CD14-positive monocyte (primary cell): ENCODE results near the gene FNIP1. TPM values are rescaled to one million over a fixed set of nuclear protein-coding genes. Genes with fewer than 3 reads are reported as not detected.

ENCODE experiments used
- DNase-seq, 3 donors: peaks; one replicate each; pipeline ENCODE4 v3.0.0-alpha.2; 2011 to 2022
- H2AFZ ChIP-seq: 2 replicates; pipeline ENCODE4 v1.6.0; 2012; ENCODE audit warnings: mild to moderate bottlenecking, low read depth, low read length, inconsistent platforms; ENCODE audit not compliant: insufficient read depth, poor library complexity, severe bottlenecking
- H3K27ac ChIP-seq, 2 donors: 1 replicate in 1 of 2; 2 replicates in 1 of 2; pipeline ENCODE4 v1.5.1; 2012 to 2013; ENCODE audit warnings: low read length in 2 of 2, control low read depth in 1 of 2, inconsistent platforms in 1 of 2, low read depth in 1 of 2, mild to moderate bottlenecking in 1 of 2
- H3K27me3 ChIP-seq, 2 donors: one replicate each; pipeline versions ENCODE4 v1.6.0 to v1.6.1; 2011 to 2013; ENCODE audit warnings: low read length in 2 of 2; ENCODE audit not compliant: control insufficient read depth in 2 of 2, insufficient read depth in 2 of 2
- H3K36me3 ChIP-seq, 2 donors: replicated peaks in 1 of 2; 1 replicate in 1 of 2; 2 replicates in 1 of 2; pipeline versions ENCODE4 v1.5.1 to v1.6.1; 2012 to 2013; ENCODE audit warnings: low read length in 2 of 2, control low read depth in 1 of 2, inconsistent platforms in 1 of 2, mild to moderate bottlenecking in 1 of 2; ENCODE audit not compliant: insufficient read depth in 2 of 2, control insufficient read depth in 1 of 2
- H3K4me1 ChIP-seq, 2 donors: 1 replicate in 1 of 2; 2 replicates in 1 of 2; pipeline versions ENCODE4 v1.5.1 to v1.6.1; 2012 to 2013; ENCODE audit warnings: low read length in 2 of 2, control low read depth in 1 of 2, inconsistent platforms in 1 of 2, mild to moderate bottlenecking in 1 of 2, moderate library complexity in 1 of 2; ENCODE audit not compliant: insufficient read depth in 2 of 2, control insufficient read depth in 1 of 2
- H3K4me2 ChIP-seq: replicated peaks from 2 replicates; pipeline ENCODE3; 2012; ENCODE audit warnings: low read length, moderate library complexity, mild to moderate bottlenecking; ENCODE audit not compliant: poor library complexity, severe bottlenecking; ENCODE audit errors: extremely low read depth
- H3K4me3 ChIP-seq, 3 experiments: fragments of 200-600 bp in 1 of 3; sonication (generic) in 1 of 3; replicated peaks in 1 of 3; 1 replicate in 2 of 3; 2 replicates in 1 of 3; pipeline ENCODE4 v1.5.1; 2011 to 2013; ENCODE audit warnings: low read length in 3 of 3, mild to moderate bottlenecking in 3 of 3, control low read depth in 2 of 3, low read depth in 2 of 3, inconsistent platforms in 1 of 3, moderate library complexity in 1 of 3
- H3K79me2 ChIP-seq: 2 replicates; pipeline ENCODE4 v1.6.0; 2012; ENCODE audit warnings: mild to moderate bottlenecking, control low read depth, inconsistent platforms, low read length, moderate library complexity; ENCODE audit not compliant: insufficient read depth
- H3K9ac ChIP-seq: 2 replicates; pipeline ENCODE4 v1.6.0; 2017; ENCODE audit warnings: low read length, mild to moderate bottlenecking; ENCODE audit not compliant: insufficient read depth, poor library complexity, severe bottlenecking
- H3K9me3 ChIP-seq, 2 donors: replicated peaks in 1 of 2; 1 replicate in 1 of 2; 2 replicates in 1 of 2; pipeline versions ENCODE4 v1.5.1 to v1.6.1; 2012 to 2013; ENCODE audit warnings: low read length in 2 of 2, control low read depth in 1 of 2; ENCODE audit not compliant: control insufficient read depth in 1 of 2, insufficient read depth in 1 of 2
- H4K20me1 ChIP-seq: 2 replicates; pipeline ENCODE4 v1.6.0; 2012; ENCODE audit warnings: mild to moderate bottlenecking, low read length, control low read depth, moderate library complexity; ENCODE audit not compliant: insufficient read depth
- H3K27ac Mint-ChIP-seq, 7 donors: one replicate each; pipeline ENCODE4 v1.8.0; 2020; ENCODE audit warnings: mild to moderate bottlenecking in 7 of 7, mixed read lengths in 7 of 7, moderate library complexity in 6 of 7, inconsistent platforms in 2 of 7
- H3K27me3 Mint-ChIP-seq, 3 donors: one replicate each; pipeline ENCODE4 v1.8.0; 2021 to 2022; ENCODE audit warnings: low read depth in 3 of 3, mild to moderate bottlenecking in 3 of 3, mixed read lengths in 3 of 3, moderate library complexity in 3 of 3, inconsistent platforms in 1 of 3
- H3K36me3 Mint-ChIP-seq, 2 donors: one replicate each; pipeline ENCODE4 v1.8.0; 2020; ENCODE audit warnings: mixed read lengths in 2 of 2, inconsistent platforms in 1 of 2, mild to moderate bottlenecking in 1 of 2
- H3K4me1 Mint-ChIP-seq: one replicate; pipeline ENCODE4 v1.8.0; 2020; ENCODE audit warnings: mild to moderate bottlenecking, mixed read lengths
- H3K4me3 Mint-ChIP-seq, 2 donors: one replicate each; pipeline ENCODE4 v1.8.0; 2020; ENCODE audit warnings: mild to moderate bottlenecking in 2 of 2, mixed read lengths in 2 of 2, moderate library complexity in 1 of 2
- H3K9me3 Mint-ChIP-seq, 7 donors: one replicate each; pipeline ENCODE4 v1.8.0; 2020 to 2022; ENCODE audit warnings: mixed read lengths in 7 of 7, mild to moderate bottlenecking in 6 of 7, moderate library complexity in 6 of 7, inconsistent platforms in 2 of 7
- WGBS: methylation state at CpG from one replicate; pipeline ENCODE4 v1.1.5; 2013; ENCODE audit warnings: missing lambda C conversion rate; ENCODE audit not compliant: insufficient coverage; 5-methylcytosine and 5-hydroxymethylcytosine counted together
- intact Hi-C, 2 donors: fragments of 100-400 bp; cut with micrococcal nuclease; formaldehyde crosslinking; loops; one replicate each; pipeline versions ENCODE4 v1.15.0 to v1.15.1; 2023
- polyA plus RNA-seq, 3 donors: library from polyadenylated mRNA; depleted of rRNA in 1 of 3; unstranded in 2 of 3; stranded (reverse) in 1 of 3; fragments of 300-500 nt in 2 of 3; fragments of >200 nt in 1 of 3; fragmentation: Illumina TruSeq in 2 of 3; gene quantifications; 1 replicate in 2 of 3; 2 replicates in 1 of 3; pipeline ENCODE4 v1.2.3, GENCODE V29; 2012 to 2021
- TF ChIP-seq, protein P1 (sequence below): fragments of 200-600 bp; IDR thresholded peaks from one replicate; pipeline ENCODE4 v1.8.0; 2022; ENCODE audit warnings: antibody characterized with exemption, mild to moderate bottlenecking

Gene FNIP1
- polyA plus RNA-seq, 3 donors = 13.6 to 17.3 (median 16.3) TPM

DNA sequence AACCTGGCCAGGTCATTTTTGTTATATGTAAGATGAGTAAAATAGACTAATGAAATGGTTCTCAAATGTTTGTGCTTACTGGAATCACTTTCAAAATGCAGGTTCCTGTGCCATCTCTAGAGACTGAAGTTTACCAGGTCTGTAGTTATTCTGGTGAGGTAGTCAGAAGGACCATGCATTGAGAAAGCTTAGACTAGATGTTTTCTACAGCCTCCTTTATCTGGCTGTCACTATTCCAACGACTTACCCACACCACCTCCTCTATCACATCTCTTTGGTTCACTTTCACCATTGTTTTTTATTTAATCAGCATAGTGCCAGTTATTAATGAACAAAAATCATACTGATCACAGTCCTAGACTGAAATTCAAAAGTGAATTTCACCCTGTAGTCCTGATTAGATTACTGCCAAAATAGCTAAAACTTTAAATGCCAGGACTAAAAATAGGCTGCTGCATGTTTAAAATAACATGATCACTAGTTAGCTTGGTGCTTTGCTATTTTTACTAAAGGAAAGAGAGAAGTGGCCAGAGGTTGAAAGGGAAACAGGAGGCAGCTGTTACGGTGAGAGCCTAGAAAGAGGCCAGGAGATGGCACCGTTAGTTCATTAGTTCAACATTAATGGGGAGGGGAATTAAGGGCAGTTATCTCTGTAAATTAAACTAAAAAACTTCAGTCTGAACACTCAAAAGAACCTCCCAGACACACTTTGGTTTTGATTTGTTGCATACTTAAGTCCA, 13.9 kb upstream of the FNIP1 start:
- no peak overlapping the region for H3K4me3 Mint-ChIP-seq
- H3K4me1 Mint-ChIP-seq = peaks cover 4% of the 10 kb centered on the region
- H3K9me3 Mint-ChIP-seq = no peaks in the 10 kb centered on the region
- Histone ChIP-seq H3K27me3 (no peaks in the 10 kb centered on the region), H3K9ac (no peak overlapping the region), H4K20me1 (no peaks in the 10 kb centered on the region), H2AFZ (no peak overlapping the region), H3K36me3 (no peaks in the 10 kb centered on the region), H3K4me2 (no peak overlapping the region), H3K27ac (no peak overlapping the region), H3K4me1 (no peaks in the 10 kb centered on the region), H3K9me3 (no peaks in the 10 kb centered on the region), H3K4me3 (no peak overlapping the region), H3K79me2 (no peaks in the 10 kb centered on the region)
- no peak for DNase-seq
- no peaks in the 10 kb centered on the region for H3K36me3 Mint-ChIP-seq
- no CpG with 5 or more reads among the region's 3 CpGs for WGBS
- peak overlapping the region in 1 of 7 donors; percentile 24 for H3K27ac Mint-ChIP-seq
- TF ChIP-seq, protein P1, sequence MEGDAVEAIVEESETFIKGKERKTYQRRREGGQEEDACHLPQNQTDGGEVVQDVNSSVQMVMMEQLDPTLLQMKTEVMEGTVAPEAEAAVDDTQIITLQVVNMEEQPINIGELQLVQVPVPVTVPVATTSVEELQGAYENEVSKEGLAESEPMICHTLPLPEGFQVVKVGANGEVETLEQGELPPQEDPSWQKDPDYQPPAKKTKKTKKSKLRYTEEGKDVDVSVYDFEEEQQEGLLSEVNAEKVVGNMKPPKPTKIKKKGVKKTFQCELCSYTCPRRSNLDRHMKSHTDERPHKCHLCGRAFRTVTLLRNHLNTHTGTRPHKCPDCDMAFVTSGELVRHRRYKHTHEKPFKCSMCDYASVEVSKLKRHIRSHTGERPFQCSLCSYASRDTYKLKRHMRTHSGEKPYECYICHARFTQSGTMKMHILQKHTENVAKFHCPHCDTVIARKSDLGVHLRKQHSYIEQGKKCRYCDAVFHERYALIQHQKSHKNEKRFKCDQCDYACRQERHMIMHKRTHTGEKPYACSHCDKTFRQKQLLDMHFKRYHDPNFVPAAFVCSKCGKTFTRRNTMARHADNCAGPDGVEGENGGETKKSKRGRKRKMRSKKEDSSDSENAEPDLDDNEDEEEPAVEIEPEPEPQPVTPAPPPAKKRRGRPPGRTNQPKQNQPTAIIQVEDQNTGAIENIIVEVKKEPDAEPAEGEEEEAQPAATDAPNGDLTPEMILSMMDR = peak; percentile 16
- intact Hi-C loops = loop anchor here in 1 of 2 donors (10.0 kb wide), 1 partner anchor 194 kb away; no protein-coding TSS in a partner anchor
- H3K27me3 Mint-ChIP-seq = peaks cover 0 to 2% (median 0%) of the 10 kb centered on the region in 3 donors

DNA sequence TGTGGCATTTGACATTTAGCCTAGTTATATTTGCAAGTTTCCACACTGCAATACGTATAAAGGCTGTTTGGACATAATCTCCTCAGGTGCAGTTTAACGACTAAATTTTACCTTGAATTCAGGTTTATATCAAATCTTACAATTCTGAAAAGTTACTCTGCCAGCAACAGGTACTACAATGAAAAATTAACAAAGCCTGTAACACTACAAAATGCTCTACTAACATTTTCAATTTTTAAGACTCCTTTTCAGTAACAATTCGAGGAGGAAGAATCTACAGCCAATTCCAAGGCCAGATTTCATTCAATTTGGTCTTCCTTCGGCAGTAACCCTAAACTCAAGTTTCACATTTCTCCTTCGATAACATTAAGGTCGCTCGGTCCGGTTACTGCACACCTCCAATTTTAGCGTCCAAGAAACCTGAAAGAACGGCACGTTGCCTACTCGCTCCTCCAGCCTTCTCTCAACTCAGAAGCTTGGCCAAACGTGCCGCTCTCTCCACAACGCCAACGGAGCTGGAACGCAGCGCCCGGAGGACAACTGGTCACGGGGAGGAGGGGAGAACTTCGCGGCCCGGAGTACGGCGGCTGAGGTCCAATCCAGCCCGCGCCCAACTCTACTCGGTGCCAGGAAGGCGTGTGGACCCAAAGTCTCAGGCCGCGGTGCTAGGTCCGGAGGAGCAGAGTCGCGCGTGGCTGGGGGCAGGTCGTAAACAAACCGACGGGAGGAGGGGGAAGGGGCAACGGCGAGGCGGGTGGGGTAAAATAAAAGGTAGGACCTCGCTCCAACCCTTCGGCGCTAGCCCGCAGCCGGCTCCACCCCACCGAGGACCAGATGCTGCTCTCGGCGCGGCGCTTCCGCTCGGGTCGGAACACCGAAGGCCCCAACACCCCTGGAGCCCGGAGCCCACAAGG, 681 bp downstream of the FNIP1 start:
- peaks cover 64% of the 10 kb centered on the region for H3K79me2 ChIP-seq
- peak overlapping the region; percentile 93 to 99 (median 98) for H3K27ac Mint-ChIP-seq
- peak; percentile 37 to 56 (median 50) for DNase-seq
- peak overlapping the region; percentile 81 for H3K4me2 ChIP-seq
- under 1% methylated on average over 48 of the region's 56 CpGs for WGBS
- no peaks in the 10 kb centered on the region for H3K36me3 ChIP-seq
- H2AFZ ChIP-seq = peak overlapping the region; percentile 69
- peaks cover 43% of the 10 kb centered on the region for H4K20me1 ChIP-seq
- TF ChIP-seq, protein P1 = no peak
- no peaks in the 10 kb centered on the region for H3K27me3 ChIP-seq
- no peaks in the 10 kb centered on the region for H3K9me3 ChIP-seq
- peak overlapping the region; percentile 100 for H3K9ac ChIP-seq
- peaks cover 18 to 44% of the 10 kb centered on the region in 2 donors for H3K4me1 ChIP-seq
- H3K9me3 Mint-ChIP-seq = peaks cover 0 to 2% (median 0%) of the 10 kb centered on the region in 7 donors
- no peaks in the 10 kb centered on the region for H3K27me3 Mint-ChIP-seq
- peak overlapping the region; percentile 92 to 97 for H3K27ac ChIP-seq
- H3K4me3 ChIP-seq = peak overlapping the region; percentile 86 to 96 (median 87)
- intact Hi-C loops = loop anchor here in 1 of 2 donors (2.0 to 10.0 kb wide), 2 partner anchors 149 to 161 kb away; partner anchors contain the start of genes MEIKIN and RAPGEF6
- H3K4me1 Mint-ChIP-seq = peaks cover 36% of the 10 kb centered on the region
- H3K36me3 Mint-ChIP-seq = peaks cover 5 to 16% of the 10 kb centered on the region in 2 donors
- H3K4me3 Mint-ChIP-seq = peak overlapping the region; percentile 94 to 97
